GM12891 (cell line): ENCODE data around the gene ADARB1.

Experiments used
- DNase-seq: peaks from one replicate; pipeline ENCODE4 v3.0.0; 2011; ENCODE audit warnings: low spot score; ENCODE audit not compliant: insufficient read length
- FAIRE-seq: peaks from 2 replicates; lab custom pipeline; 2011; peaks lifted over from hg19 to GRCh38; lab: Jason Lieb, UNC
- PAX5 ChIP-seq: IDR thresholded peaks from 2 replicates; pipeline ENCODE4 v1.6.1; 2011; ENCODE audit warnings: low read length, moderate library complexity, mild to moderate bottlenecking; ENCODE audit not compliant: insufficient read depth, severe bottlenecking
- POLR2A ChIP-seq: IDR thresholded peaks from 2 replicates; pipeline ENCODE4 v1.6.1; 2011; ENCODE audit warnings: low read depth, low read length, control low read depth
- POLR2AphosphoS5 ChIP-seq: IDR thresholded peaks from 2 replicates; pipeline ENCODE4 v1.6.1; 2011; ENCODE audit warnings: low read depth, low read length, control low read depth
- POU2F2 ChIP-seq: IDR thresholded peaks from 2 replicates; pipeline ENCODE4 v1.6.1; 2011; ENCODE audit warnings: low read depth, mild to moderate bottlenecking, control low read depth, low read length, moderate library complexity
- SPI1 ChIP-seq: IDR thresholded peaks from 2 replicates; pipeline ENCODE4 v1.6.1; 2011; ENCODE audit warnings: low read depth, low read length, control low read depth
- TAF1 ChIP-seq: IDR thresholded peaks from 2 replicates; pipeline ENCODE4 v1.6.1; 2011; ENCODE audit warnings: low read depth, low read length, control low read depth

The ADARB1 gene

GRCh38 chr21:45235488-45235887, 161.1 kb downstream of the ADARB1 start:
- TF ChIP-seq PAX5: no peak
- no peak for TF ChIP-seq SPI1
- no peak for TF ChIP-seq POLR2AphosphoS5
- no peak for TF ChIP-seq POLR2A
- TF ChIP-seq POU2F2: no peak
- no peak for TF ChIP-seq TAF1
- FAIRE-seq: no peak
- DNase-seq: no peak

GRCh38 chr21:45236481-45236880, 162.1 kb downstream of the ADARB1 start:
- FAIRE-seq: no peak
- no peak for DNase-seq
- no peak for TF ChIP-seq TAF1
- TF ChIP-seq SPI1: no peak
- no peak for TF ChIP-seq PAX5
- TF ChIP-seq POLR2AphosphoS5: no peak
- TF ChIP-seq POU2F2: no peak
- TF ChIP-seq POLR2A: no peak

- DNase-seq (no peak), FAIRE-seq (no peak)
- TF ChIP-seq POLR2A (no peak), TAF1 (no peak), SPI1 (no peak), POU2F2 (no peak), PAX5 (no peak), POLR2AphosphoS5 (no peak)
These were observed 163.0 kb downstream of the ADARB1 start for GRCh38 chr21:45237401-45237800.

- DNase-seq (no peak), FAIRE-seq (no peak)
- TF ChIP-seq SPI1 (no peak), POLR2A (no peak), PAX5 (no peak), POU2F2 (no peak), TAF1 (no peak), POLR2AphosphoS5 (no peak)
These were observed 167.0 kb downstream of the ADARB1 start for GRCh38 chr21:45241357-45241756.

- TF ChIP-seq POU2F2: no peak
- TF ChIP-seq POLR2AphosphoS5: no peak
- no peak for TF ChIP-seq POLR2A
- no peak for TF ChIP-seq PAX5
- TF ChIP-seq SPI1: no peak
- no peak for TF ChIP-seq TAF1
- no peak for FAIRE-seq
- DNase-seq: no peak
These were observed 169.2 kb downstream of the ADARB1 start for GRCh38 chr21:45243603-45244002.

- no peak for FAIRE-seq
- TF ChIP-seq POU2F2 (no peak), POLR2A (no peak), POLR2AphosphoS5 (no peak)
- no peak for DNase-seq
These were observed 170.5 kb downstream of the ADARB1 start for GRCh38 chr21:45244799-45245340.

- no peak for TF ChIP-seq SPI1
- DNase-seq (no peak), FAIRE-seq (no peak)
These were observed 172.3 kb downstream of the ADARB1 start for GRCh38 chr21:45246386-45247320.

- TF ChIP-seq SPI1: no peak
- TF ChIP-seq PAX5: no peak
- no peak for TF ChIP-seq POLR2A
- no peak for TF ChIP-seq POLR2AphosphoS5
- no peak for TF ChIP-seq POU2F2
- TF ChIP-seq TAF1: no peak
- DNase-seq: no peak
- FAIRE-seq: no peak
These were observed 174.0 kb downstream of the ADARB1 start for GRCh38 chr21:45248301-45248892.

- TF ChIP-seq PAX5: no peak
- no peak for TF ChIP-seq POLR2AphosphoS5
- TF ChIP-seq POU2F2: no peak
- no peak for TF ChIP-seq SPI1
- TF ChIP-seq TAF1: no peak
- TF ChIP-seq POLR2A: no peak
- DNase-seq (no peak), FAIRE-seq (no peak)
These were observed 174.6 kb downstream of the ADARB1 start for GRCh38 chr21:45248893-45249381.
